ENCODE results near the gene TMEFF2. TPM values are rescaled to one million over a fixed set of nuclear protein-coding genes. Genes with fewer than 3 reads are reported as not detected.

Gene TMEFF2
- total and polyA plus RNA-seq, 2 of the 4 experiments (the other 2 are of a cell fraction) = 1.3 to 3.0 TPM

DNA sequence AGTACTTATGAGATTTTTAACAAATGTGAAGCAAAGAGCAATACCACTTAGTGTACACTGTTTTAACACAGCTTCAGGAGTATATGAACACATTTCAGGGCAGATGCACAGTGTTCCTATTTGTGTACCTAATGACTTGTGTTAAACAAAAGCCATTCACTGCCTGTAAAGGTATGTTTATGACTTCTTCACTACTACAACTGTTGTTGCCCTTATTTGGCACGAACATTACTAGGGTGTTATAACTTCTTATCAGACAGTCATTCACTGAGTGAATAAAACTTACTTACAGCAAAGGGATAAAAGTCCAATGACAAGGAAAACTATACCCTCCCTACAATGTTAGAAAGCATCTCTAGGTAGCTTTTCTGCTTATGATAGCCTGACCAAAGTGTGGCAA is 262.4 kb downstream of the TMEFF2 start:
- WGBS, 2 experiments (ENCODE audit: extremely low coverage in 2 of 2, insufficient read length in 1 of 2) = no CpG with 5 or more reads among the region's 1 CpG
- Histone ChIP-seq H3K9ac (ENCODE audit: low read depth, low read length) (no peak overlapping the region), H2BK15ac (ENCODE audit: low read depth, low read length) (no peak overlapping the region), H2AFZ (replicated peaks; ENCODE audit: low read length, poor library complexity) (no peak overlapping the region), H2AK9ac (replicated peaks; ENCODE audit: low read depth, low read length, poor library complexity) (no peak overlapping the region), H4K8ac (ENCODE audit: low read depth in 2 of 2, low read length in 2 of 2) (no peak overlapping the region), H3K4ac (ENCODE audit: low read depth, low read length) (no peak overlapping the region), H2BK5ac (ENCODE audit: low read depth, low read length, poor library complexity, severe bottlenecking) (no peak overlapping the region), H3K27ac (ENCODE audit: insufficient read depth, low read length) (no peak overlapping the region), H3K14ac (replicated peaks; ENCODE audit: low read depth, low read length) (no peak overlapping the region), H4K20me1 (ENCODE audit: insufficient read depth, low read length) (no peaks in the 10 kb centered on the region), H3K27me3 (ENCODE audit: control insufficient read depth, insufficient read depth, low read length) (no peaks in the 10 kb centered on the region), H3K56ac (ENCODE audit: extremely low read depth, insufficient read depth, low read length) (no peak overlapping the region), H2BK120ac (ENCODE audit: low read depth, low read length) (no peak overlapping the region), H3K4me3 (ENCODE audit: insufficient read depth, low read depth, low read length) (no peak overlapping the region), H4K91ac (ENCODE audit: insufficient read depth, low read depth, low read length) (no peak overlapping the region), H2BK20ac (ENCODE audit: low read depth, low read length) (no peak overlapping the region), H4K5ac (ENCODE audit: low read depth, low read length) (no peak overlapping the region), H3K18ac (ENCODE audit: low read depth, low read length) (no peak overlapping the region), H3K9me3 (ENCODE audit: control insufficient read depth, insufficient read depth, low read length) (no peaks in the 10 kb centered on the region), H3K23ac (ENCODE audit: low read depth, low read length) (no peak overlapping the region), H3K36me3 (ENCODE audit: control insufficient read depth, insufficient read depth, low read length) (no peaks in the 10 kb centered on the region), H3K4me2 (ENCODE audit: low read depth, low read length) (no peak overlapping the region), H3K4me1 (ENCODE audit: control insufficient read depth, insufficient read depth, low read length) (peaks cover 9% of the 10 kb centered on the region), H3K9me1 (ENCODE audit: insufficient read depth, low read length) (no peaks in the 10 kb centered on the region), H2AK5ac (ENCODE audit: low read depth, low read length) (no peak overlapping the region), H3K79me1 (ENCODE audit: low read depth in 1 of 2, low read length in 2 of 2) (no peaks in the 10 kb centered on the region)
- CTCF ChIA-PET = interaction anchor here (0.5 kb wide), 1 partner anchor 159 kb away, joined by 5 read pairs; no protein-coding TSS in a partner anchor
- POLR2A ChIA-PET (ENCODE audit: unreplicated experiment) = no interaction called here
- ATAC-seq (ENCODE audit: low read depth) = no peak
- intact Hi-C loops (cut with micrococcal nuclease) (no loop called here), in situ Hi-C loops (cut with MboI; ENCODE audit: low sequenced_read_pairs) (no loop called here), dilution Hi-C loops (cut with HindIII; ENCODE audit: low sequenced_read_pairs, unreplicated experiment) (no loop called here)
- TF ChIP-seq, protein P1, sequence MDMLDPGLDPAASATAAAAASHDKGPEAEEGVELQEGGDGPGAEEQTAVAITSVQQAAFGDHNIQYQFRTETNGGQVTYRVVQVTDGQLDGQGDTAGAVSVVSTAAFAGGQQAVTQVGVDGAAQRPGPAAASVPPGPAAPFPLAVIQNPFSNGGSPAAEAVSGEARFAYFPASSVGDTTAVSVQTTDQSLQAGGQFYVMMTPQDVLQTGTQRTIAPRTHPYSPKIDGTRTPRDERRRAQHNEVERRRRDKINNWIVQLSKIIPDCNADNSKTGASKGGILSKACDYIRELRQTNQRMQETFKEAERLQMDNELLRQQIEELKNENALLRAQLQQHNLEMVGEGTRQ (IDR thresholded peaks at IDR 0.05; ENCODE audit: low read depth, low read length) = no peak
- no peak for DNase-seq
- BruUV-seq (replicated peaks) = no TSS peak

Data from IMR-90 (cell line).